GM19023 (cell line): ENCODE measurements around the gene USP31.
"Not testable (repeated sequence)": the region's sequence is repeated elsewhere in the genome, so short reads cannot be mapped to it uniquely, and the experiment has no call there.

Source experiments
- ATAC-seq: cut with Tn5 transposase; IDR thresholded peaks from one replicate; pipeline ENCODE4 v1.9.1; 2021; ENCODE audit warnings: mild to moderate bottlenecking, moderate library complexity; ENCODE audit not compliant: unreplicated experiment

The USP31 gene

GRCh38 chr16:23101012-23101550 is 48.2 kb downstream of the USP31 start:
- no peak for ATAC-seq

GRCh38 chr16:23096450-23096849 is 52.8 kb downstream of the USP31 start:
- ATAC-seq = not testable (repeated sequence)

GRCh38 chr16:23094136-23094535 is 55.1 kb downstream of the USP31 start:
- not testable (repeated sequence) for ATAC-seq

- ATAC-seq = no peak
These were observed 56.5 kb downstream of the USP31 start for GRCh38 chr16:23092801-23093117.

GRCh38 chr16:23092072-23092800 is 57.0 kb downstream of the USP31 start:
- ATAC-seq = no peak

GRCh38 chr16:23089111-23089510 is 60.1 kb downstream of the USP31 start:
- no peak for ATAC-seq

DNA sequence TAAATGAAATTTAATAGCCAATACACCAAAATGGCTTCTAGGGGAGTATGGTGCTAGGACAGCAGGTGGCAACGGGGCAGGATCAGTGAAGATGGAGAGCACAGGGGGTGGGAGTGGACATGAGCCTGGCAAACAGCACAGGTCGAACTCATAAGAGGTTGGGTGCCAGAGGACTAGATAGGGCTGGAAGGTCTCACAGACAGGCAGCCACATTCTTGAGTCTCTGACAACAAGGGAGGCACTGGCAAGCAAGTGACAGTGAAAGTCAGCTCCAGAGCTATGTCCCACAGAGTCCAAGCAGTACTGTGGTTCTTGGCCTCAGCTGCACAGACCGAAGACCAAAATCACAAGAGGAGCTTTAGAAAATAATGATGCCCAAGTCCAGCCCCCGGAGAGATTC is 61.2 kb downstream of the USP31 start:
- ATAC-seq = no peak

DNA sequence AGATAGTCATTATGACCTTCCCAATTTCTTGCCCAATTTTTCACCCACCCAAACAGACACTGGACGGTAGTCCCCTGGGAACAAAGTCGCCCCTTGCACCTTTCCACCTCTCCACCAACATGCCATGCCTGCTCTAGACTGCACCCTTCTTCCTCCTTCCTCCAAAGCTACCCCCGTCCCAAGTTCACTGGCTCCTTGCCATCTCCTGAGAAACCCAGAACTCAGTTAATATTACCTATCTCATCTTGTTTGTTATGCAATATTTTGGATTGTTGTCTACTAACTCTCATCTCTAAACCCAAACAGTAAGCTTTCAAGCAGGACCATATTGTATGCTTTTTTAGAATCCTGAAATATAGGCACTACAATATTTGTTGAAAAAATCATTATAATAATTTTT is 63.3 kb downstream of the USP31 start:
- no peak for ATAC-seq

DNA sequence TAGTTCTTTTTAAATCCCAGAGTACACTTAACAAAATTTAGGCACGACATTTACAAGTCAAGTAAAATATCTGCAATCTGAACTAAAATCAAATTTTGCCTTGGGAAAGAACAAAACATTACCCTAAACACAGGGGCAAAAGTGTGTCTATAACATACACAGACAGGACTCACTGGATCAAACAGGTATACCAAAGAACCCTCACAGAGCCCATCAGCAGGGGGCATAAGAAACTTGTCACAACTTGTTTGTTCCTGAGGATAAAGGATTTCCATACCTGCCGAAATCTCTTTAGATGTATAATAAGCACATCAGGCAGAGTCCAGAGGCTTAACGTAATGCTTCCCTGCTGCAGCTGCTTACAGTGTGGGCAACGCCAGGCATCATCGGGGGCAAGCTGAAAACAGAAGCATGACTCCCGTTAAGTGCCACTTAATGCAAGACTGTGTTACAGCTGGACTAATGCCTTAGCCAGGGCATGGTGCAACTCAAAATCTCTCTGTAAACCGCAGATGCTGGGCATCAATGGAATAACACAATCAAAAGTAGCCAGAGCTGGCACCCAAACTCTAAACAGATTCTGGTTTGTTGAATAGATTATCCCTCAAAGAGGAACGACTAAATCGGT is 67.0 kb downstream of the USP31 start:
- no peak for ATAC-seq

GRCh38 chr16:23081675-23082119 is 67.6 kb downstream of the USP31 start:
- ATAC-seq = no peak

- ATAC-seq = no peak
These were observed 68.5 kb downstream of the USP31 start for GRCh38 chr16:23080747-23081146.

- no peak for ATAC-seq
These were observed 68.9 kb downstream of the USP31 start for GRCh38 chr16:23080329-23080728.

GRCh38 chr16:23079675-23080301 is 69.5 kb downstream of the USP31 start:
- ATAC-seq = no peak

DNA sequence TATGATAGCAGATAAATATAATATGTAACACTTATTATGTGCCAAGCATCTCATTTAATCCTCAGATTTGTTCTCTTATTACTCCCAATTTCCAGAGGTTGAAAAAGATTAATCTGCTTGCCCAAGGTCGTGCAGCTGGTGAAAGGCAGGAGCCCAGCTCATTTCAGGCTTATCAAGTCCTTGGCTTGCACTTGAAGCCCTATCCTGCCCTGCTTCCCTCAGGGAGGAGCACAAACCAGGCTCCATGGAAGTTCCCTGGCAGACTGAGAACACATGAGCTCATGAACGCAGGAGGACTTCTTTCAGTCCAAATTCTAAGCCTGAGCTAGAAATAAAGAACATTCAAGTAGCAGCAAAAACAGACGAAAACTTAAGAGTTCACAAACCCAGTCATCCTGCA is 74.8 kb downstream of the USP31 start:
- ATAC-seq = no peak

DNA sequence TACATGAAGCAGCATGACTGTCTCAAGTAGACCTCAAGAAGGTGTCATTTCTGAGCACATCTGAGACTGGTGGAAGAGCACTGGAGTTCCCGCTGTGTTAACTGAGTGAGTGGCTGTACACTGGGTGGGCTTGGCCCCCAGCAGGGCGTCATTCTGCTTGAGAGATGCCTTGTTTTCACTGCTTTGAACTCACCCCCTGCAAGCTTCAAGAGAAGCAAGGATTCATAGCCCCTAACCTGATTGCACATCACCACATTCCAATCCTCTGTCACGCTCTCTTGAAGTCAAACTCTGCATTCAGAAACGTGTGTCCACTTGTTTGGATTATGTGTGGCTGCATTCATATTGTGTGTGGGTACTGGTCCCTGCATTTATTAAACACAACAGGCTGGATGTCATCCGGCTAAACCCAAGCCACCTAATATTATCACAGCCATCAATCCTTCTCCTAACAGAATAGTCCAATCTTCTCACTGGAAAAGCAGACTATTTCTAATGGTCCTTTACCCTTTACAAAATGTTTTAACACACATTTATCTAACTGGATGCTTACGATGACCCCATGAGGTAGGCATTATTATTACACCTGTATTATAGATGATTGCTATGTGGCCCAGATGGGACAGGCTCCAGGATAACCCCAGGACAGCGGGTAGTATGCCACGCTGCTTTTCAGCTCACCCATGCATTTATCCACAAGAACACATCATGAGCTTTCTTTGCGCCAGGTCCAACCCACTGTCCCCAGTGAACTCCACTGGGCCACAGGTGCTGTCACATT is 76.3 kb downstream of the USP31 start:
- ATAC-seq = no peak

GRCh38 chr16:23072084-23072599 is 77.1 kb downstream of the USP31 start:
- no peak for ATAC-seq

DNA sequence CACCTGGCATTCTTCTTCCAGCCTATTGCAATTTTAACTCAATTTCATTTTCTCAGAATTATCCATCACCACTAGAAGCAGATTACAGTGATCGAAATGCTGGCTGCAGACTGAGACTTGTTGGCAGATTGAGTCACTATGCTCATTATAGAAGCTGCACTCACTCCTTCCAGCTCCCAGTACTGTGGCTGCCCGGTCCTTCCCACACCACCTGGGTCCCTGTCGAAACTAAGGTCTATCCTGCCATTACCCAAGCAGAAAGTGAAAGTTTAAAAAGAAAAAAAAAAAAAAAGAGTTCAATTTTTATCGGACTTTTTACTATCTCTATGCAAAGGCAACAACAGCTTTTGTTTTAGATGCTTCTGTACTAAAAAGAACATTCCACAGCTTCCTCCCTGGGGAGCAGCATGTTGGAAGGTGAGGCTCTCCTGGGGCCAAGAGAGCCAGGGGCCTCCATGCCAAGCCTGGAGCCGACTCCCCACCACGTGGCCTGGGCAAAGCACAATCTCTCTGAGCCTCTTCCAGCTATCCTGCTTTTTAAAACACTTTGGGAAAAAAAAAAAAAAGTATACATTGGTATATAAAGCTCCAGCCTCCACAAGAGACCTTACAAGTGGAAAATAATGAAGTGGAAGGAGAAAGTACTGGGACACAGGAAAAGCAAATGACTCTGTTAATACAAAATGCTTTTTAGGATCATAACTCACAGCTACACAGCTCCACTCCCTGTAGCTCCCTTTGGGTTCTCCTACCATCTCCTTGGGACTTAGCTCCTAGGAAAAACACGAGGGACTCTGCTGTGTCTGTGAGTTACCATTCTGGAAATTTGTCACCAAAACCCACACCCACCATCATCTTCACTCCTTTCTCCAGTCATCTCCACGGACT is 77.8 kb downstream of the USP31 start:
- ATAC-seq = no peak

GRCh38 chr16:23069844-23070243 is 79.4 kb downstream of the USP31 start:
- ATAC-seq = no peak

GRCh38 chr16:23068079-23068736 is 81.0 kb downstream of the USP31 start:
- no peak for ATAC-seq

DNA sequence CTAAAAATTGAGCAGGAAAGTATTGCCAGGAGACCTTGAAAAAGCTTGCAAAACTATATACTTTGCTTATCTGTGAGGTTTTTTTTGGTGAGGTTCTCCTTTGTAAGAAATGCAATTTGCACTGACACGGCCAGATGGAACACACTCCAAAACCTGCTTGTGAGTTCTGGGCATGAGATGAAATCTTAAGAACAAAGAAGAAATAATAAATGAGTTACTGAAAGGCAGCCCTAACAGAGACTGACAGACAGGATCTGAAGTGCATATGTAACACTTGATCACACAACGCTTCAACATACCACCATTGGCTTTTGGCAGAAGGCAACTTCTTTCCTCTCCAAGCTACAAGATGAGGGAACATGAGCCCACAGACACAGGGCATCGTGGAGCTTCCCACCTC is 82.6 kb downstream of the USP31 start:
- ATAC-seq = no peak
